WTC11 (cell line): ENCODE results near the gene PHF21B.

Experiments
- AFF4 ChIP-seq: sonication (generic); formaldehyde crosslinking; IDR thresholded peaks from 2 replicates; pipeline ENCODE4 v1.8.1; 2023; ENCODE audit warnings: mild to moderate bottlenecking, missing genetic modification reagents, borderline replicate concordance
- CTCF ChIP-seq: fragments of 200-600 bp; IDR thresholded peaks from 2 replicates; pipeline ENCODE4 v1.8.0; 2022; ENCODE audit warnings: antibody characterized with exemption
- E2F1 ChIP-seq: sonication (generic); formaldehyde crosslinking; IDR thresholded peaks from 2 replicates; pipeline ENCODE4 v1.8.0; 2022; ENCODE audit warnings: mild to moderate bottlenecking, missing genetic modification reagents
- FOXP1 ChIP-seq: sonication (generic); formaldehyde crosslinking; IDR thresholded peaks from 2 replicates; pipeline ENCODE4 v1.8.0; 2022; ENCODE audit warnings: missing genetic modification reagents, mild to moderate bottlenecking, moderate library complexity, borderline replicate concordance
- IRF1 ChIP-seq: sonication (generic); formaldehyde crosslinking; IDR thresholded peaks from 2 replicates; pipeline ENCODE4 v1.8.0; 2023; ENCODE audit warnings: missing genetic modification reagents
- MAX ChIP-seq: sonication (generic); formaldehyde crosslinking; IDR thresholded peaks from 2 replicates; pipeline ENCODE4 v1.8.0; 2022; ENCODE audit warnings: mild to moderate bottlenecking, missing genetic modification reagents
- MLX ChIP-seq: sonication (generic); formaldehyde crosslinking; IDR thresholded peaks from 2 replicates; pipeline ENCODE4 v1.8.1; 2023; ENCODE audit warnings: mild to moderate bottlenecking, missing genetic modification reagents, moderate library complexity
- MXD4 ChIP-seq: fragments of 250-450 bp; sonication (Bioruptor Pico); IDR thresholded peaks from 2 replicates; pipeline ENCODE4 v1.8.0; 2021; ENCODE audit warnings: mild to moderate bottlenecking, moderate library complexity, borderline replicate concordance
- NR3C1 ChIP-seq: sonication (generic); formaldehyde crosslinking; conservative IDR thresholded peaks from 2 replicates; pipeline ENCODE4 v1.8.1; 2023; ENCODE audit warnings: low read depth, mild to moderate bottlenecking, missing genetic modification reagents
- TCF7 ChIP-seq: sonication (generic); formaldehyde crosslinking; IDR thresholded peaks from 2 replicates; pipeline ENCODE4 v1.8.0; 2022; ENCODE audit warnings: mild to moderate bottlenecking, low read depth, missing genetic modification reagents, moderate library complexity
- ZMAT4 ChIP-seq: fragments of 250-450 bp; sonication (Bioruptor Pico); IDR thresholded peaks from 2 replicates; pipeline ENCODE4 v1.9.0; 2021; ENCODE audit warnings: mild to moderate bottlenecking
- ZNF416 ChIP-seq: fragments of 250-450 bp; sonication (Bioruptor Pico); IDR thresholded peaks from 2 replicates; pipeline ENCODE4 v1.9.0; 2021; ENCODE audit warnings: mild to moderate bottlenecking, inconsistent platforms

DNA sequence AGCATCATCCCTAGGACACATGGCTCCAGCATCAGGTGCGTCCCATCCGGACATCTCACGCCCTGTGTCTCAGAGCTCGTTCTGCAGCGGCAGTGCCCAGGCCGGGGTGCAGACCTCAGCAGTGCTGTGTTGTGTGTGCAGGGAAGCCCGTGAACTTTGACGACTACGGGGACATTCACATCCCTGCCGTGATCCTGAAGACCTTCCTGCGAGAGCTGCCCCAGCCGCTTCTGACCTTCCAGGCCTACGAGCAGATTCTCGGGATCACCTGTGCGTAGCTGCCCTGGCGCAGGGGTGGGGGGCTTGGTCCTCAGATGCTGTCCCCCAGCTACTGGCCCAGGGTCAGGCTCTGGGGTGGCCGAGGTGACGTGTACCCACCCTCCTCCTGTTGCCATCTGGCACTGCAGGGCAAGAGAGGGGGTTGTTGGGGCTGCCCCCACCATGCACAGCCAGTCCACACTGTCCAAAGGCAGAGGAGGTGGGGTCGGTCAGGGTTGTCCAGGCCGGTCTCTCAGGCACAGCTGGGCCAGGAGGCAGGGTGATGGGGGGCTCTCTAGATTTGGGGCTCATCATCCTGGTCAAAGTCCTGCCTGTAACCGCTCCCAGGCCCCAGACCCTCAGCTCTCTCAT lies 160.9 kb downstream of the PHF21B start:
- TF ChIP-seq MXD4 (CRISPR knock-in tag) (no peak), CTCF (no peak), TCF7 (no peak), ZNF416 (CRISPR knock-in tag) (no peak), MLX (CRISPR knock-in tag) (no peak), AFF4 (no peak), ZMAT4 (CRISPR knock-in tag) (no peak), E2F1 (CRISPR knock-in tag) (no peak), NR3C1 (CRISPR knock-in tag) (no peak), FOXP1 (CRISPR knock-in tag) (no peak), IRF1 (CRISPR knock-in tag) (no peak), MAX (no peak)
